Activated T-cell treated with anti-CD3 and anti-CD28 coated beads for 4 hours (primary cell): ENCODE data around the gene CHST2.

Experiments used
- DNase-seq: peaks from one replicate; pipeline ENCODE4 v3.0.0-alpha.2; 2020

Gene CHST2

GRCh38 chr3:143170676-143171075 is 51.1 kb downstream of the CHST2 start:
- DNase-seq: no peak

- no peak for DNase-seq
These were observed 51.8 kb downstream of the CHST2 start for GRCh38 chr3:143171141-143171980.

DNA sequence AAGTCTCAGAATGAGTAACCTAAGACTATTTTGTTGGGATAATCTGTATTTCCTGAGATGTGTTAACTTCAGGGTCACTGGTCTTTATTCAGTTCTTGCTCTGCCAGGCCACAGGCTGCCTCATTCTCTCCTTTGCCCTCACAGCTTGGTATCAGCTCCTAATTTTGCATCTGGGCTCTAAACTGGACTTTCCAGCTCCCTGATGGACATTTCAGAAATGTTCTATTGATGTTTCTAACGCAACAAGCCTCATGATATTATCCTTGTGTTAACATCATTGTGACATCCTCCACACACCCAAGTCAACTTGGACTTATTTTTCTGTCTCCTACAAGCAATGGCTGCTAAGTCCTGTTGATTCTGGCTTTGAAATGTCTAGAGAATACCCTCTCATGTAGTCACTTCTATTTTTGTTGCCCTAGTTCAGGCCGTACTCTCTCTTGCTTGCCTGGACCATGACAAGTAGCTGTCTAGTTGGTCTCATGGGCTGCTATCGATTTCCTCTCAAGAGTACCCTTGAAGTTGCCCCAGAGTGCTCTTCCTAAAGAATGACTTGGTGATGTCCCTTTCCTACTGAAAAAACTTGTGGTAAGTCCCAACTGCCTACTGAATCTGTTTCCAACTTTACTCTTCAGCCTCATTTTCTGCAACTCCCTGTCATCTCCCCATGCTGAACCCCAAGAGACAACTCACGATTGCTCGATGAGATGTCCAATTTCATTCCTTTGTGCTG is 52.7 kb downstream of the CHST2 start:
- DNase-seq: no peak

- DNase-seq: no peak
These were observed 53.2 kb downstream of the CHST2 start for GRCh38 chr3:143172795-143173145.

- no peak for DNase-seq
These were observed 53.7 kb downstream of the CHST2 start for GRCh38 chr3:143173242-143173641.
